ENCODE measurements around the gene FYB1. TPM values are rescaled to one million over a fixed set of nuclear protein-coding genes. Genes with fewer than 3 reads are reported as not detected.

FYB1 gene
- total RNA-seq: 1 to 10 TPM; 1.5 to 3.9 (median 3.0) TPM

GRCh38 chr5:39219437-39219836, at the start of gene FYB1:
TSS of gene FYB1 (minus strand) at chr5:39219563. CDS start at chr5:39202960, 16,603 bp downstream.
- peak within 1 kb of the TSS; percentile 50 for H3K27ac ChIP-seq
- no peaks in the 10 kb centered on the region for H3K9me3 ChIP-seq
- peak in 1 of 2 donors; percentile 67 for DNase-seq (ENCODE audit: low spot score in 2 of 2)
- H3K27me3 ChIP-seq: no peaks in the 10 kb centered on the region
- peaks cover 11% of the 10 kb centered on the region for H3K4me1 ChIP-seq
- WGBS: 63% methylated on average over 4 of the region's 4 CpGs
- no peaks in the 10 kb centered on the region for H3K36me3 ChIP-seq
- TF ChIP-seq POLR2AphosphoS5 (IDR thresholded peaks at IDR 0.05) (no peak), EP300 (IDR thresholded peaks at IDR 0.05) (no peak), POLR2A (IDR thresholded peaks at IDR 0.05) (no peak), CTCF (IDR thresholded peaks at IDR 0.05) (no peak)
- H3K4me3 ChIP-seq: peak within 1 kb of the TSS; percentile 10

GRCh38 chr5:39267186-39267585, 47.8 kb upstream of the FYB1 start:
- 87% methylated on average over 2 of the region's 2 CpGs for WGBS
- TF ChIP-seq POLR2AphosphoS5 (IDR thresholded peaks at IDR 0.05) (no peak), EP300 (IDR thresholded peaks at IDR 0.05) (no peak), CTCF (IDR thresholded peaks at IDR 0.05) (no peak), POLR2A (IDR thresholded peaks at IDR 0.05) (no peak)

GRCh38 chr5:39266442-39266841, 47.1 kb upstream of the FYB1 start:
- Histone ChIP-seq H3K4me1 (no peaks in the 10 kb centered on the region), H3K4me3 (no peak overlapping the region), H3K27ac (no peak overlapping the region), H3K36me3 (no peaks in the 10 kb centered on the region), H3K27me3 (no peaks in the 10 kb centered on the region), H3K9me3 (no peaks in the 10 kb centered on the region)
- no peak for TF ChIP-seq EP300 (IDR thresholded peaks at IDR 0.05)
- TF ChIP-seq CTCF (IDR thresholded peaks at IDR 0.05): no peak
- TF ChIP-seq POLR2A (IDR thresholded peaks at IDR 0.05): no peak
- TF ChIP-seq POLR2AphosphoS5 (IDR thresholded peaks at IDR 0.05): no peak
- no peak for DNase-seq (ENCODE audit: low spot score in 2 of 2)
- 0% methylated on average over 2 of the region's 2 CpGs for WGBS

More at GRCh38 chr5:39267186-39267585, 47.8 kb upstream of the FYB1 start:
- DNase-seq (ENCODE audit: low spot score in 2 of 2): no peak
- Histone ChIP-seq H3K4me1 (no peaks in the 10 kb centered on the region), H3K36me3 (no peaks in the 10 kb centered on the region), H3K4me3 (no peak overlapping the region), H3K27ac (no peak overlapping the region), H3K9me3 (no peaks in the 10 kb centered on the region), H3K27me3 (no peaks in the 10 kb centered on the region)

- Histone ChIP-seq H3K4me1 (no peaks in the 10 kb centered on the region), H3K27me3 (no peaks in the 10 kb centered on the region), H3K27ac (no peak overlapping the region), H3K4me3 (no peak overlapping the region), H3K9me3 (no peaks in the 10 kb centered on the region), H3K36me3 (no peaks in the 10 kb centered on the region)
- WGBS: 83% methylated on average over 1 of the region's 1 CpG
- TF ChIP-seq CTCF (IDR thresholded peaks at IDR 0.05): no peak
- no peak for TF ChIP-seq EP300 (IDR thresholded peaks at IDR 0.05)
- DNase-seq (ENCODE audit: low spot score in 2 of 2): no peak
Measured at GRCh38 chr5:39264528-39264927, 45.2 kb upstream of the FYB1 start.

GRCh38 chr5:39262981-39263380, 43.6 kb upstream of the FYB1 start:
- DNase-seq (ENCODE audit: low spot score in 2 of 2): no peak
- Histone ChIP-seq H3K27me3 (no peaks in the 10 kb centered on the region), H3K27ac (no peak overlapping the region), H3K4me1 (no peaks in the 10 kb centered on the region), H3K36me3 (no peaks in the 10 kb centered on the region), H3K9me3 (no peaks in the 10 kb centered on the region), H3K4me3 (no peak overlapping the region)
- TF ChIP-seq EP300 (IDR thresholded peaks at IDR 0.05) (no peak), POLR2AphosphoS5 (IDR thresholded peaks at IDR 0.05) (no peak), POLR2A (IDR thresholded peaks at IDR 0.05) (no peak), CTCF (IDR thresholded peaks at IDR 0.05) (no peak)
- WGBS: 92% methylated on average over 2 of the region's 2 CpGs

Measured in suprapubic skin (tissue), 4 donors.